ENCODE data around the gene BAZ2B. TPM values are rescaled to one million over a fixed set of nuclear protein-coding genes. Genes with fewer than 3 reads are reported as not detected.

Gene BAZ2B
- total and polyA plus RNA-seq, 2 donors (not counting 3 experiments of a cell fraction or from before 2014, with no cell fraction given) = 22.1 to 73.8 TPM

- H3K4me3 ChIP-seq (replicated peaks in 1 of 3; ENCODE audit: insufficient read depth in 1 of 3, low read depth in 1 of 3, low read length in 3 of 3) = no peak overlapping the region
- H3K36me3 ChIP-seq (ENCODE audit: control insufficient read depth in 2 of 2, extremely low read depth in 1 of 2, insufficient read depth in 2 of 2, low read length in 2 of 2) = peaks cover 0 to 4% of the 10 kb centered on the region in 2 experiments
- no peaks in the 10 kb centered on the region for H3K27me3 ChIP-seq (ENCODE audit: control insufficient read depth in 2 of 2, insufficient read depth in 2 of 2, low read length in 2 of 2)
- POLR2A ChIA-PET = interaction anchor here (1.6 kb wide), 1 partner anchor 349 kb away, joined by 7 read pairs; the partner anchor contains the start of gene MARCHF7
- peaks cover 15% of the 10 kb centered on the region for H3K4me1 ChIP-seq (ENCODE audit: control insufficient read depth, extremely low read depth, insufficient read depth, low read length)
- no peak overlapping the region for H3K4me2 ChIP-seq (ENCODE audit: insufficient read depth, low read length)
- no peaks in the 10 kb centered on the region for H3K9me3 ChIP-seq (replicated peaks; ENCODE audit: control insufficient read depth, insufficient read depth, low read length)
- H3K9me1 ChIP-seq (replicated peaks; ENCODE audit: control insufficient read depth, extremely low read depth, insufficient read depth, low read length) = no peaks in the 10 kb centered on the region
- peak overlapping the region; percentile 91 for H3K27ac ChIP-seq (ENCODE audit: insufficient read depth, low read depth, low read length)
- dilution Hi-C loops (cut with MboI; ENCODE audit: extremely low pct_ligation_motif_present, low sequenced_read_pairs) (no loop called here), intact Hi-C loops (cut with micrococcal nuclease) (loop anchor here (1.0 to 2.0 kb wide), 3 partner anchors 252 to 394 kb away; partner anchors contain the start of gene MARCHF7)
- CTCF ChIA-PET = interaction anchor here (1.2 to 1.4 kb wide), 6 partner anchors 9 to 349 kb away, joined by 3 to 7 read pairs (median 5); partner anchors contain the start of gene MARCHF7
- no peaks in the 10 kb centered on the region for H3K79me2 ChIP-seq (ENCODE audit: control insufficient read depth, insufficient read depth, low read length)
- H2AFZ ChIP-seq (ENCODE audit: low read depth, low read length) = no peak overlapping the region
- TF ChIP-seq JUN (IDR thresholded peaks at IDR 0.05; ENCODE audit: borderline replicate concordance, insufficient read depth, insufficient read length, low read depth) = peak; percentile 86
- TF ChIP-seq EZH2 (IDR thresholded peaks at IDR 0.05; ENCODE audit: borderline replicate concordance, low read depth, low read length, severe bottlenecking) = no peak
- peak; percentile 46 for TF ChIP-seq POLR2AphosphoS5 (IDR thresholded peaks at IDR 0.05; ENCODE audit: insufficient read depth, low read depth, low read length)
- peak; percentile 4 to 26 for TF ChIP-seq CTCF (IDR thresholded peaks at IDR 0.05; ENCODE audit: extremely low read depth in 1 of 2, insufficient read depth in 1 of 2, low read depth in 1 of 2, low read length in 2 of 2)
- TF ChIP-seq MYC (IDR thresholded peaks at IDR 0.05; ENCODE audit: low read depth, low read length) = no peak
- no peak for TF ChIP-seq MAX (IDR thresholded peaks at IDR 0.05; ENCODE audit: insufficient read depth, insufficient read length)
- TF ChIP-seq FOS (IDR thresholded peaks at IDR 0.05; ENCODE audit: borderline replicate concordance, insufficient read depth, low read length) = peak; percentile 52
- no peak for TF ChIP-seq GATA2 (IDR thresholded peaks at IDR 0.05; ENCODE audit: insufficient read depth, insufficient read length, low read depth, low read length)
- TF ChIP-seq POLR2A (IDR thresholded peaks at IDR 0.05; ENCODE audit: low read depth, low read length) = no peak
- peak; percentile 98 for DNase-seq (ENCODE audit: low read depth, low spot score)
- H4K20me1 ChIP-seq (replicated peaks; ENCODE audit: control insufficient read depth, extremely low read depth, insufficient read depth, low read length) = no peaks in the 10 kb centered on the region
- BruUV-seq (replicated peaks) = no TSS peak
- peak; percentile 93 for FAIRE-seq
- H3K9ac ChIP-seq (replicated peaks; ENCODE audit: extremely low read depth, insufficient read depth, low read length) = peak overlapping the region; percentile 48
Measured at GRCh38 chr2:159362816-159363251, 253.5 kb downstream of the BAZ2B start.

All from endothelial cell of umbilical vein (primary cell).